Pulmonary artery endothelial cell (primary cell): ENCODE measurements around the gene CARS2. TPM values are rescaled to one million over a fixed set of nuclear protein-coding genes. Genes with fewer than 3 reads are reported as not detected.

ENCODE experiments used
- total RNA-seq: library from RNA; depleted of rRNA; stranded (reverse); fragments of >200 nt; gene quantifications from 2 replicates; pipeline ENCODE4 v1.2.3, GENCODE V29; 2014

Gene CARS2
- total RNA-seq, 1 donor from 2014 or later: 47.4 TPM

Other genes starting within 250 kb of the CARS2 start
- 1.7 and 1.8 TPM in 2 replicates for gene RAB20, start 144.4 kb downstream of the CARS2 start, total RNA-seq
- 15.6 and 17.9 TPM in 2 replicates for gene NAXD, start 90.6 kb downstream of the CARS2 start, total RNA-seq
- gene ING1, start 7.6 kb upstream of the CARS2 start, total RNA-seq: 17.5 and 22.3 TPM in 2 replicates
- gene ANKRD10, start 209.0 kb upstream of the CARS2 start, total RNA-seq: 54.9 and 61.5 TPM in 2 replicates